Islet of Langerhans (tissue), 1 donor: ENCODE results near the gene SAFB2.

Experiments used
- FAIRE-seq: peaks from one replicate; lab custom pipeline; 2011; peaks lifted over from hg19 to GRCh38; lab: Jason Lieb, UNC

Gene SAFB2

DNA sequence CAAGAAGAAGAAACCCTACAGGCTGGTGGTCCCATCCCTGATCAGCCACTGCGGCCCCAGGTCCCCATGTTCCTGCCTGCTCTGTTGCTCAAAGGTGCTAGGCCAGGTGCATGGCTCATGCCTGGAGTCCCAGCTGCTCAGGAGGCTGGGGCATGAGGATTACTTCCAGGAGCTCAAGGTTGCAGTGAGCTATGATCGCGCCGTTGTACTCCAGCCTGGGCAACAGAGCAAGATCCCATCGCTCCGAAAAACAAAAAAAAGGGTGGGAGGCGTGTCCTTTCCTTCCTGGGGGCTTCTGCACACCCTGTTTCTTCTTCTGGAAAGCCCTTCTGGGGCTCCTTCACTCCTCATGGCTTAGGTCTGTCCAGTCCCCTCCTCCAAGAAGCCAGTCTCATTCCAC is 42.9 kb downstream of the SAFB2 start:
- FAIRE-seq: no peak

GRCh38 chr19:5579286-5579685 is 43.3 kb downstream of the SAFB2 start:
- FAIRE-seq: no peak

DNA sequence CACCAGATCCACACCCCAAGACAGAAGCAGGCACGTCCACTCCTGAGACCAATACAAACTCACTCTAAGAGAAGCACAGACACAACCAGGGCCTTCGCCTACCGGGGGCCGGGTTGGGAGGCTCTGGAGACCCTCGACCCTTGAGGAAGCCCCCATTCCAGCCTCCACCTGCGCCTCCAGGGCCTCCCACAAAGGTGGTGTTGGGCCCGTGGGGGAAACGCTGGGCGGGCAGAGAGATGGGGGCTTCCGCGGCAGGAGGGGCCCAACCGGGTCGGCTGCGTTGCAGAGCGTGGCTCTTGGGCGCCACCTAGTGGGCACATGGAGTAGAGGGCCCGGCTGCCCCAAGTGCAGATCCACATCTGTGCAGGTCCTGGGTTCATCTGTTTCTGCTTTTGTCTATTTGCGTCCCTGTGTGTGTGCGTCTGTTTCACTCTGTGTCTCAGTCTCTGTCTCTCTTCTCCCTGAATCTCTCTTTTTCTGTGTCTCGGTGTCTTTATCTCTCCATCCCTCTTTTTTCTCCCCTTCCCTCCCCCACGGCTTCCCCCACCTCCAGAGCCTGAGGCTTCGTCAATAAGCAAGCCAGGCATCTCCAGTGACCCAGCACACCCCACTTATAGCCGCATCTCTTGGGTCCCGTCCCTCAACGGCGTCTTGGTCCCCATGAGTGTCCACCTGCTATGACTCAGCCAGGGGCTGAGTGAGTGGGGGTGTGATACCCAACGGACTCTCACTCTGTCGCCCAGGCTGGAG is 44.3 kb downstream of the SAFB2 start:
- no peak for FAIRE-seq

GRCh38 chr19:5575590-5575989 is 47.0 kb downstream of the SAFB2 start:
- no peak for FAIRE-seq

DNA sequence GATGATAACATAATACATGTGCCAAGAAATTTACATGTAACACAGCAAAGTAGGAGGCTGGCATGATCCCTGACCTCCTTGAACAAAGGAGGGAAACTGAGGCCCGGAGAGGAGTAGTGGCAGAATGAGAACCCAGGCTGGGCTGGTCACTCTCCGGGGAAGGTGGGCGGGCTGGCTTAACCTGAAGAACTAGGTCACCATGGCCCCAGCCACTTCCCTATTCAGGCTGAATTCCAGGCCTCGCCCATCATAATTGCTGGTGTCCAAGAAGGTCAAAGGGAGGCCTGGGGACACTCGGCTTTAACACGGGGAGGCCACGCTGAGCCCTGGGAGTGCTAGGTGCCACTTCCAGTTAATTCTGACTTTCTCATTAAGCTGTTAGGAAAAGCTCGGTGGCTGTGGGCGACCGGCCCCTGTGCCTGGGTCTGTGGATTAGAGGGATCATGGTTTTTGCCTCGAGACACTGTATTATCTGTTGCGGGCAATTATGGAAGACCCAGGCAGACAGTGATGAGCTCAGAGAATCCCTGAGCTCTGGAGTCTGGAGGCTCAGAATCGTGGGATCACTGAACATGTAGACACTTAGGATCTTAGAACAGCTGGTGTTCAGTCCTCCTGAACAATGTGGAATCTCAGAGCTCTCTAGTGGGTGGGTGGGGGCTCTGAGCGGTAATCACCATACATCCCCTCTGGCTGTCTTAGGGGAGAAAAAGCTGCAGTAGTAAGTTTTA is 49.9 kb downstream of the SAFB2 start:
- FAIRE-seq: no peak

DNA sequence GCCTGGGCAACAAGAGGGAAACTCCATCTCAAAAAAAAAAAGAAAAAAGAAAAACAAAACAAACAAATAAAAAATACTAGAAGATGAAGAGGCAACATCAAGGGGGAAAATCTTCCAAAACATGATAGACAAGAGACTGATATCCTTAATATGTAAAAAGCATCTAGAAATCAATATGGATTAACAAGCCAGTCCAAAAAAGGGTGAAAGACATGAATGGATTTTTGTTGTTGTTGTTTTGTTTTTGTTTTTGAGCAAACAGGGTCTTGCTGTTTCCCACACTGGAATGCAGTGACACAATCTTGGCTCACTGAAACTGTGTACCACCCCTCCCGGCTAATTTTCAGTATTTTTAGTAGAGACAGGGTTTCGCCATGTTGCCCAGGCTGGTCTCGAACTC is 50.8 kb downstream of the SAFB2 start:
- no peak for FAIRE-seq

DNA sequence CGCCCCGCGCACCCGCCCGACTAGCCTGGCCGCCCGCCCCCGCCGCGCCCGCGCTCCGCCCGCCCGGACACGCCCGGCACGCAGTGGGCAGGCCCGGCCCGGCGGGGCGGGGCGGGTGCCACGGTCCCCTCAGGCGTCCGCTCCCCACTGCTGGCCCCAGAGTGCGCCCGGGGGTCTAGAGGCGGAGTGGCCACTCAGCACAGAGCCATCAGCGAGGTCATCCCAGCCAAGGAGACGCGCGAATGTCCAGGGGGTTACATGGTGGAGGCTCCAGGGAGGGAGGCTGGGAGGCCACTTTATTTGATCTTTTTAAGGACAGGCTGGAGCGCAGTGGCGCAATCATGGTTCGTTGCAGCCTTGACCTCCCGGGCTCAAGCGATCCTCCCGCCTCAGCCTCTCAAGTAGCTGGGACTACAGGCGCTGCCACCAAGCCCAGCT is 54.6 kb downstream of the SAFB2 start:
- FAIRE-seq: no peak

DNA sequence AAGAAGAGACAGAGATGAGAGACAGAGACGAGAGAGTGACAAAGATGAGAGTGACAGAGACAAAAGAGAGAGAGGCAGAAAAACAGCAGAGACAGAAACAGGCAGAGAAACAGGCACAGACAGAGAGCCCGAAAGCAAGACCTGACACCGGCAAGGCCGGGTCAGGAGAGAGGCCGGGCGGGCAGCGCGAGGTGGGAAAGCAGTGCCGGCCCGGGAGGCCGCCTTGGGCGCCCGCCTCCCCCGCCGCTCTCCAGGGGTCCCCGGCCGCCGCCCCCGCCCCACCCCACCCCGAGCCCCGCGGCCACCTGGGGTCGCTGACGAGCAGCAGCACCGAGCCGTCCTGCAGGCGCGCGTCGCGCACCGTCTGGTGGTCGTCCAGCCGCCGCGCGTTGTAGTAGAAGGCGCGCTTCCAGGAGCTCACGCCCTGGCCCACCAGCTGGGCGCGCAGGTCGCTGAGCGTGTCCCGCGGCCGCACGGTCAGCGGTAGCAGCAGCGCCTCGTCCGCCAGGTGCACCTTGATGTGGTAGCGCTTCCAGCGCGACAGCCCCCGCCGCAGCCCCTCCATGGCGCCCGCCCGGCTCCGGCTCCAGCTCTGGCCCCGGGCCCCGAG is 55.1 kb downstream of the SAFB2 start, which contains the start of gene TINCR:
TINCR (minus strand) TSS at position 594 of the 610 bp plus-strand sequence.
- no peak for FAIRE-seq

DNA sequence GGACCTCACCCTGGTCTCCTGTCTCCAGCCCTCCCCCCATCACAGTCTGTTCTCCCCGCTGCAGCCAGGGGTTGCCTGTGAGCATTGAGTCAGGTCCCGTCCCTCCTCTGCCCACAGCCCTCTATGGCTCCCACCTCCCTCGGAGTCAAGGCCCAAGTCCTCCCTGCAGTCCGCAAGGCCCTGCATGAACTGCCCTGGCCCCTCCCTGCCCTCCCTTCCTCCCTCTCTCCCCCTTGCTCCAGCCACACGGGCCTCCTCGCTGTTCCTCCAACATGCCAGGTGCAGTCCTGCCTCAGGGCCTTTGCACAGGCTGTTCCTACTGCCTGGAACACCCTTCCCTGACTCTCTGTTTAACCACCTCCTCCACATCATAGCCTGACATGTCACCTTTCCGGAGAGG is 57.6 kb downstream of the SAFB2 start:
- no peak for FAIRE-seq

- no peak for FAIRE-seq
These were observed 58.5 kb downstream of the SAFB2 start for GRCh38 chr19:5563935-5564612.

- FAIRE-seq: no peak
These were observed 59.6 kb downstream of the SAFB2 start for GRCh38 chr19:5563008-5563431.

DNA sequence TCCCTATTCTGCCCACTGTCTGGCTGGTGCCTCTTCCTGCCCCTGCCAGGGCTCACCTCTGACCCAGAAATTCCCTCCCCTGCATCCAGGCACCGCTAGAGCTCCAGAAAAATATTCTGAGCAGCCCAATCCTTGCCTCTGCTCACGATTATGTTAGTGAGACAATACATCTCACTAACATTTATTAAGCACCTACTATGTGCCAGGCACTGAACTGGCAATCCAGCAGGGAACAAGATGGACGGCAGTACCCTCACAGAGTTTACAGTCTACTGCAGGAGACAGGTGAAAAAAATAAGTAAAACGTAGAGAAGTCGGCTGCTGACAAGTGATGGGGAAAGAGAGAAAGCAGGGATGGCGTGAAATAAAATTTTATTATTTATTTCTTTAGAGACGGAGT is 60.3 kb downstream of the SAFB2 start:
- no peak for FAIRE-seq

DNA sequence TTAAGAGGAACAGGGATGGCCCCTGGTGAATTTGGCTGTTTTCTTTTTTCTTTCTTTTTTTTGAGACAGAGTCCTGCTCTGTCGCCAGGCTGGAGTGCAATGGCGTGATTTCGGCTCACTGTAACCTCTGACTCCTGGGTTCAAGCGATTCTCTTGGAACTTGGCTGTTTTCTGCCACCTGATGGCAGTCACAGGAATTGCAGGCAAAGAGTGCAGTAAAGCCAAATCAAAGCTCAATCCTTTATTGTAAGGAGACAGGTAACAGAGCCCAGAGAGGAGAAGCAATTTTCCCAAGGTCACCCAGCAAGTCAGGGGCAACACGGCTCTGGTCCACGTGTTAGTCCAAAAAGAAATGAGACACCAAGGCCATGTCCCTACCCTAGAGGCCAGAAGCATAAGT is 61.0 kb downstream of the SAFB2 start:
- no peak for FAIRE-seq

DNA sequence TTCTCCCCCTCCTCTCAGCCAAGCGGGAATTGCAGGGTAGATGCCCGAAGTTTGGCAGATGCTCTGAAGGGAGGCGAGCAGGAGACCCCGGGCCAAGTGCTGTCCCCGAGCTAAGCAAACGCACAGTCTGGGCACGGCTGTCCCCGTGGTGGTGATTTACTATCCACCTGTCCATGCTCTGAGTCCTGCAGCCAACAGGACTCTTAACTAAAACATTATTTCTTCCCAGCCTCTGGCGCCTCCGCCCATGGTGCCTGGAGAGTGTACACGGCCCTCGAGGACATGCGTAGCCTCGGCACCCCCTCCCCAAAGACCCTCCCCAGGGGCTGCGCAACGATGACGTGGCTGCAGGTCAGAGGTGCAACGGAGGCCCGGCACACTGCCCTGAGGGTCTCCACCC is 62.4 kb downstream of the SAFB2 start:
- FAIRE-seq: no peak

- no peak for FAIRE-seq
These were observed 62.8 kb downstream of the SAFB2 start for GRCh38 chr19:5559804-5560133.

- no peak for FAIRE-seq
These were observed 64.4 kb downstream of the SAFB2 start for GRCh38 chr19:5558101-5558621.

GRCh38 chr19:5557691-5558090 is 64.9 kb downstream of the SAFB2 start:
- FAIRE-seq: no peak

DNA sequence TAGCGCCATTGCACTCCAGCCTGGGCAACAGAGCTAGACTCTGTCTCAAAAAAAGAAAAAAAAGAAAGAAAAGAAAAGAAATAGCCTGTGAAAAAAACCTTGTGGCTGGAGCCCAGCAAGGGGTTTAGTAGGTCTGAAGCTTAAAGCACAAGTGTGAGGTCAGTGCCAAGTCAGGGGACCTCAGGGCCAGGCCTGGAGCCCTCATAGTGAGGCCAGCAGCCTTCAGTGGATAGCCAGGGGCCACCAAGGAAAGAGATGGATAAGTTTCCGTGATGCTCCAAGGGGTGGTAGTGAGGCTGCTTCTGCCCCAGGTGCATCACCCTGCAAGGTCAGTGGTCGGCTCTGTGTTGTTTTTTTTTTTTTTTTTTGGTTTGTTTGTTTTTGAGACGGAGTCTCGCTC is 67.7 kb downstream of the SAFB2 start:
- FAIRE-seq: no peak

DNA sequence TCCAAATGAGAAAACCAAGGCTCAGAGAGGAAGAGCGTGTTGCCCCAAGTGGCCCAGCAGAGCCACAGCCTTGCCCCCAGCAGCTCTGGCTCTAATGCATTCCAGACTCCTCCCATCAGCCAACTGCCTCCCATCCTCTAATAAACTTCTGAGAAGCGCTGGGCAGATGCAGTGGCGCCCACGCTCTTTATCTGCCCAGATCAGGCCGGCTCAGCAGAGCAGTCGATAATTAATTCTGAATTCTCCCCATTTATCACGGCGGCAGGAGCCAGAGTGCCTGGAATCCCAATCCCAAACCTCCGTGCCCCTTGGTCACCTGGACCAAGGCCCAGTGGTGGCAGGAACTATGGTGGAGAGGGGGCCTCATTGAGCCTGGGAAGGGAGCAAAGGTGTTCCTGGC is 68.7 kb downstream of the SAFB2 start:
- FAIRE-seq: no peak

GRCh38 chr19:5547881-5548280 is 74.7 kb downstream of the SAFB2 start:
- peak; percentile 45 for FAIRE-seq

GRCh38 chr19:5545984-5546383 is 76.6 kb downstream of the SAFB2 start:
- no peak for FAIRE-seq

DNA sequence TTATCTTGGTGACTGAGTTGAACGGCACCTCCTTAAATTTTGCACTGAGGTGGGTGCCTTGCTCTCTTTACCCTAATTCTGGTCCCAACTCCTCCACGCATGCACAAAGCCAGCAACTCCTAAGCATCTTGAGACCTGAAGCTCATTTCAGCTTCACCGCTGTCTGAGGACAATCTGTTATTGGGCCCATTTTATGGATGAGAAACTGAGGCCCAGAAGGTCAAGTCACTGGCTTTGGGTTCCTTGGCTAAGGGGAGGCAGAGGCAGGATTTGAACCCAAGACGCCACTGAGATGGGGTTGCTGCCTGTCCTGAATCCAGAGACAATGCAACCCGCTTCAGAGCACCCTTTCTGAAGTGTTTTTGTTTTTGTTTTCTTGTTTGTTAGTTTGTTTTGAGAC is 77.5 kb downstream of the SAFB2 start:
- FAIRE-seq: no peak

DNA sequence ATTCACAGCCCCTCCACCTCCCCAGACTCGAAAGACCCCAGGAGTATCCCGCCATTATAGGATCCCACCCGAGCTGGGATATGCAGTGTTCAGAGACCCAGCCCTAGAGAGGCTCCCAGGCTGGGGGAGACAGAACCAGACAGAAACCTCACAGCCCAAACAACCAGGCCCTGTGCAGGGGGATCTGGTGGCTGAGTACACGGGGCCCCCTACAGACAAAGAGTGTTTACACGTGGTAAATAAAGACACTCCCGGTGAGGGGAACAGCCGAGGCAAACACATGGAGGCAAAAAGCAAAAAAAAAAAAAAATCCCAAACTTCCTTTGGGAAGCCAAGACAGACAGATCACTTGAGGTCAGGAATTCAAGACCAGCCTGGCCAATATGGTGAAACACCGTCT is 79.9 kb downstream of the SAFB2 start:
- no peak for FAIRE-seq
